ENCODE data around the gene AUP1.
"Not testable (repeated sequence)": the region's sequence is repeated elsewhere in the genome, so short reads cannot be mapped to it uniquely, and the experiment has no call there.

The AUP1 gene

GRCh38 chr2:74566076-74566753, 36.7 kb upstream of the AUP1 start:
- no peak for DNase-seq (ENCODE audit: low read depth)
- no peak overlapping the region for H3K4me3 ChIP-seq (ENCODE audit: low read length)
- TF ChIP-seq CTCF (conservative IDR thresholded peaks at IDR 0.05; ENCODE audit: low read depth, low read length): no peak

- TF ChIP-seq CTCF (conservative IDR thresholded peaks at IDR 0.05; ENCODE audit: low read depth, low read length): no peak
- H3K4me3 ChIP-seq (ENCODE audit: low read length): no peak overlapping the region
- no peak for DNase-seq (ENCODE audit: low read depth)
Observed at GRCh38 chr2:74564222-74564621, 34.7 kb upstream of the AUP1 start.

GRCh38 chr2:74562126-74562775, 32.7 kb upstream of the AUP1 start:
- DNase-seq (ENCODE audit: low read depth): no peak
- no peak for TF ChIP-seq CTCF (conservative IDR thresholded peaks at IDR 0.05; ENCODE audit: low read depth, low read length)
- H3K4me3 ChIP-seq (ENCODE audit: low read length): no peak overlapping the region

GRCh38 chr2:74561022-74561421, 31.5 kb upstream of the AUP1 start:
- not testable (repeated sequence) for DNase-seq (ENCODE audit: low read depth); H3K4me3 ChIP-seq (ENCODE audit: low read length)

GRCh38 chr2:74560591-74560990, 31.1 kb upstream of the AUP1 start:
- no peak for TF ChIP-seq CTCF (conservative IDR thresholded peaks at IDR 0.05; ENCODE audit: low read depth, low read length)
- H3K4me3 ChIP-seq (ENCODE audit: low read length): no peak overlapping the region
- DNase-seq (ENCODE audit: low read depth): no peak

- no peak for DNase-seq (ENCODE audit: low read depth)
- TF ChIP-seq CTCF (conservative IDR thresholded peaks at IDR 0.05; ENCODE audit: low read depth, low read length): no peak
- no peak overlapping the region for H3K4me3 ChIP-seq (ENCODE audit: low read length)
Observed at GRCh38 chr2:74559912-74560311, 30.4 kb upstream of the AUP1 start.

GRCh38 chr2:74558284-74559230, 29.1 kb upstream of the AUP1 start:
- TF ChIP-seq CTCF (conservative IDR thresholded peaks at IDR 0.05; ENCODE audit: low read depth, low read length): no peak
- DNase-seq (ENCODE audit: low read depth): no peak
- no peak overlapping the region for H3K4me3 ChIP-seq (ENCODE audit: low read length)
